Gastrocnemius medialis (tissue), 4 donors: ENCODE results near the gene FOXF1.

Experiments used
- POLR2A ChIP-seq, 2 donors: fragments of 450-650 bp; IDR thresholded peaks; one replicate each; pipeline ENCODE4 v1.6.1; 2017; ENCODE audit warnings: antibody characterized with exemption in 2 of 2, mild to moderate bottlenecking in 2 of 2, moderate library complexity in 2 of 2
- TF ChIP-seq, protein P1 (sequence below), 5 experiments: fragments of 450-650 bp in 3 of 5; fragments of 200-600 bp in 2 of 5; sonication (generic) in 2 of 5; IDR thresholded peaks in 4 of 5; conservative IDR thresholded peaks in 1 of 5; 1 replicate in 4 of 5; 2 replicates in 1 of 5; pipeline ENCODE4 v1.5.1; 2016 to 2019; ENCODE audit warnings: antibody characterized with exemption in 5 of 5, mild to moderate bottlenecking in 3 of 5, moderate library complexity in 3 of 5

GRCh38 chr16:86523166-86523740 lies 12.9 kb downstream of the FOXF1 start:
- TF ChIP-seq, protein P1, sequence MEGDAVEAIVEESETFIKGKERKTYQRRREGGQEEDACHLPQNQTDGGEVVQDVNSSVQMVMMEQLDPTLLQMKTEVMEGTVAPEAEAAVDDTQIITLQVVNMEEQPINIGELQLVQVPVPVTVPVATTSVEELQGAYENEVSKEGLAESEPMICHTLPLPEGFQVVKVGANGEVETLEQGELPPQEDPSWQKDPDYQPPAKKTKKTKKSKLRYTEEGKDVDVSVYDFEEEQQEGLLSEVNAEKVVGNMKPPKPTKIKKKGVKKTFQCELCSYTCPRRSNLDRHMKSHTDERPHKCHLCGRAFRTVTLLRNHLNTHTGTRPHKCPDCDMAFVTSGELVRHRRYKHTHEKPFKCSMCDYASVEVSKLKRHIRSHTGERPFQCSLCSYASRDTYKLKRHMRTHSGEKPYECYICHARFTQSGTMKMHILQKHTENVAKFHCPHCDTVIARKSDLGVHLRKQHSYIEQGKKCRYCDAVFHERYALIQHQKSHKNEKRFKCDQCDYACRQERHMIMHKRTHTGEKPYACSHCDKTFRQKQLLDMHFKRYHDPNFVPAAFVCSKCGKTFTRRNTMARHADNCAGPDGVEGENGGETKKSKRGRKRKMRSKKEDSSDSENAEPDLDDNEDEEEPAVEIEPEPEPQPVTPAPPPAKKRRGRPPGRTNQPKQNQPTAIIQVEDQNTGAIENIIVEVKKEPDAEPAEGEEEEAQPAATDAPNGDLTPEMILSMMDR (IDR thresholded peaks at IDR 0.05 in 4 of 5, conservative IDR thresholded peaks at IDR 0.05 in 1 of 5): no peak
- no peak for TF ChIP-seq POLR2A (IDR thresholded peaks at IDR 0.05)
